Measurements from ENCODE around the gene ECE1. TPM values are rescaled to one million over a fixed set of nuclear protein-coding genes. Genes with fewer than 3 reads are reported as not detected.
A peak's percentile ranks its signal among the peaks of the same experiment; 100 is the strongest.

Gene ECE1
- total RNA-seq, 1 experiment from 2014 or later: 101 TPM

GRCh38 chr1:21323091-21323490, 32.8 kb upstream of the ECE1 start:
- CTCF ChIA-PET: interaction anchor here (1.9 kb wide), 1 partner anchor 11 kb away, joined by 7 read pairs; no protein-coding TSS in a partner anchor
- no peaks in the 10 kb centered on the region for H3K9me3 Mint-ChIP-seq (ENCODE audit: low read depth, unreplicated experiment)
- no peak overlapping the region for H3K27ac Mint-ChIP-seq (ENCODE audit: unreplicated experiment)
- peaks cover 5% of the 10 kb centered on the region for H3K36me3 Mint-ChIP-seq (ENCODE audit: insufficient read depth, unreplicated experiment)
- no peak overlapping the region for H3K4me3 Mint-ChIP-seq (ENCODE audit: low read depth, unreplicated experiment)
- no TSS peak for BruUV-seq (replicated peaks)
- no peaks in the 10 kb centered on the region for H3K27me3 Mint-ChIP-seq (ENCODE audit: unreplicated experiment)
- intact Hi-C loops (cut with micrococcal nuclease; ENCODE audit: unreplicated experiment): no loop called here
- peaks cover 48% of the 10 kb centered on the region for H3K4me1 Mint-ChIP-seq (ENCODE audit: low read depth, unreplicated experiment)
- TF ChIP-seq, protein P1, sequence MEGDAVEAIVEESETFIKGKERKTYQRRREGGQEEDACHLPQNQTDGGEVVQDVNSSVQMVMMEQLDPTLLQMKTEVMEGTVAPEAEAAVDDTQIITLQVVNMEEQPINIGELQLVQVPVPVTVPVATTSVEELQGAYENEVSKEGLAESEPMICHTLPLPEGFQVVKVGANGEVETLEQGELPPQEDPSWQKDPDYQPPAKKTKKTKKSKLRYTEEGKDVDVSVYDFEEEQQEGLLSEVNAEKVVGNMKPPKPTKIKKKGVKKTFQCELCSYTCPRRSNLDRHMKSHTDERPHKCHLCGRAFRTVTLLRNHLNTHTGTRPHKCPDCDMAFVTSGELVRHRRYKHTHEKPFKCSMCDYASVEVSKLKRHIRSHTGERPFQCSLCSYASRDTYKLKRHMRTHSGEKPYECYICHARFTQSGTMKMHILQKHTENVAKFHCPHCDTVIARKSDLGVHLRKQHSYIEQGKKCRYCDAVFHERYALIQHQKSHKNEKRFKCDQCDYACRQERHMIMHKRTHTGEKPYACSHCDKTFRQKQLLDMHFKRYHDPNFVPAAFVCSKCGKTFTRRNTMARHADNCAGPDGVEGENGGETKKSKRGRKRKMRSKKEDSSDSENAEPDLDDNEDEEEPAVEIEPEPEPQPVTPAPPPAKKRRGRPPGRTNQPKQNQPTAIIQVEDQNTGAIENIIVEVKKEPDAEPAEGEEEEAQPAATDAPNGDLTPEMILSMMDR (IDR thresholded peaks at IDR 0.05; ENCODE audit: unreplicated experiment): no peak
- DNase-seq: no peak

GRCh38 chr1:21322681-21323016, 32.4 kb upstream of the ECE1 start:
- H3K27me3 Mint-ChIP-seq (ENCODE audit: unreplicated experiment): no peaks in the 10 kb centered on the region
- H3K27ac Mint-ChIP-seq (ENCODE audit: unreplicated experiment): peak overlapping the region; percentile 74
- peaks cover 44% of the 10 kb centered on the region for H3K4me1 Mint-ChIP-seq (ENCODE audit: low read depth, unreplicated experiment)
- no peak for DNase-seq
- H3K9me3 Mint-ChIP-seq (ENCODE audit: low read depth, unreplicated experiment): no peaks in the 10 kb centered on the region
- TF ChIP-seq, protein P1 (IDR thresholded peaks at IDR 0.05; ENCODE audit: unreplicated experiment): no peak
- peaks cover 5% of the 10 kb centered on the region for H3K36me3 Mint-ChIP-seq (ENCODE audit: insufficient read depth, unreplicated experiment)
- CTCF ChIA-PET: no interaction called here
- no peak overlapping the region for H3K4me3 Mint-ChIP-seq (ENCODE audit: low read depth, unreplicated experiment)
- no TSS peak for BruUV-seq (replicated peaks)
- intact Hi-C loops (cut with micrococcal nuclease; ENCODE audit: unreplicated experiment): no loop called here

- no peaks in the 10 kb centered on the region for H3K9me3 Mint-ChIP-seq (ENCODE audit: low read depth, unreplicated experiment)
- H3K4me1 Mint-ChIP-seq (ENCODE audit: low read depth, unreplicated experiment): peaks cover 38% of the 10 kb centered on the region
- no TSS peak for BruUV-seq (replicated peaks)
- CTCF ChIA-PET: no interaction called here
- H3K27me3 Mint-ChIP-seq (ENCODE audit: unreplicated experiment): no peaks in the 10 kb centered on the region
- no peak for DNase-seq
- H3K4me3 Mint-ChIP-seq (ENCODE audit: low read depth, unreplicated experiment): no peak overlapping the region
- TF ChIP-seq, protein P1 (IDR thresholded peaks at IDR 0.05; ENCODE audit: unreplicated experiment): no peak
- H3K27ac Mint-ChIP-seq (ENCODE audit: unreplicated experiment): peak overlapping the region; percentile 74
- H3K36me3 Mint-ChIP-seq (ENCODE audit: insufficient read depth, unreplicated experiment): peaks cover 5% of the 10 kb centered on the region
- intact Hi-C loops (cut with micrococcal nuclease; ENCODE audit: unreplicated experiment): no loop called here
These were observed 31.9 kb upstream of the ECE1 start for GRCh38 chr1:21321963-21322680.

DNA sequence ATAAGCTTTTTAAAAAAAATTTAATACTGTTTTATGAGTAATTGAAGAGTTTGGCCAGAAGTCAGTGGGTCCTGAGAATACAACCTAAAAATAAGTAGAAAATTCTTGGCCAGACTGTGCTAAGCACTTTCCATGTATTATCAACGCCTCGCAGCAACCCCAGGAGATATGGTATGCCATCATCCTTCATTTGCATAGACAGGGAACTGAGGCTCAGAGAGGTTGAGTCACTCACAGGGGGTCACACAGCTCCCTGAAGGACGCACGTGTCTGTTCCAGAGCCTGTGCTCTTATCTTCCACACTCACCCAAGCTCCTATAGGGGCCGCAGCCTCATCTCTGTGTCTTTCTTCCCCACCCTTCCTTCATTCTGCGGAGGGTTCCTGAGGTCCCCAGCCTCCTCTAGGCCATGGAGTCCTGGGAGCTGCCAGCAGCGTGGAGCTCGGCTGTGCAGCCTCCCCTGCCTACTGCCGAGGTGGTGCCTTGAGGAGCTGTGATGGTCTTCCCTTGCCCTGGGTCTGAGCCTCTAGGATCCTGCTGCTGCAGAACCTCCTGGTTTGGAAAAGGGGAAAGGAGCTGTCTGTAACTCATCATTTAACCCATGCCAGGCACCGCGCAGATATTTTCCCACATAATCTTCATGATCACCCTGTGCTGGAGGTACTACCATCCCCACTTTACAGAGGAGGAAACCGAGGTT, 30.3 kb upstream of the ECE1 start:
- no peak for DNase-seq
- Mint-ChIP-seq H3K36me3 (ENCODE audit: insufficient read depth, unreplicated experiment) (peaks cover 5% of the 10 kb centered on the region), H3K27ac (ENCODE audit: unreplicated experiment) (no peak overlapping the region), H3K4me3 (ENCODE audit: low read depth, unreplicated experiment) (no peak overlapping the region), H3K27me3 (ENCODE audit: unreplicated experiment) (no peaks in the 10 kb centered on the region), H3K4me1 (ENCODE audit: low read depth, unreplicated experiment) (peaks cover 26% of the 10 kb centered on the region), H3K9me3 (ENCODE audit: low read depth, unreplicated experiment) (no peaks in the 10 kb centered on the region)
- no TSS peak for BruUV-seq (replicated peaks)
- CTCF ChIA-PET: interaction anchor here (0.5 kb wide), 1 partner anchor 19 kb away, joined by 6 read pairs; no protein-coding TSS in a partner anchor
- intact Hi-C loops (cut with micrococcal nuclease; ENCODE audit: unreplicated experiment): no loop called here
- TF ChIP-seq, protein P1 (IDR thresholded peaks at IDR 0.05; ENCODE audit: unreplicated experiment): no peak
